Measurements from ENCODE around the gene MDC1. TPM values are rescaled to one million over a fixed set of nuclear protein-coding genes. Genes with fewer than 3 reads are reported as not detected.
A peak's percentile ranks its signal among the peaks of the same experiment; 100 is the strongest.

The MDC1 gene
- total RNA-seq, 1 experiment from 2014 or later, result 95.9 TPM

GRCh38 chr6:30725713-30726505, 8.8 kb upstream of the MDC1 start (continued):
- no peak for TF ChIP-seq STAT6 (CRISPR knock-in tag; conservative IDR thresholded peaks at IDR 0.05; ENCODE audit: low read depth)
- TF ChIP-seq, protein P1, sequence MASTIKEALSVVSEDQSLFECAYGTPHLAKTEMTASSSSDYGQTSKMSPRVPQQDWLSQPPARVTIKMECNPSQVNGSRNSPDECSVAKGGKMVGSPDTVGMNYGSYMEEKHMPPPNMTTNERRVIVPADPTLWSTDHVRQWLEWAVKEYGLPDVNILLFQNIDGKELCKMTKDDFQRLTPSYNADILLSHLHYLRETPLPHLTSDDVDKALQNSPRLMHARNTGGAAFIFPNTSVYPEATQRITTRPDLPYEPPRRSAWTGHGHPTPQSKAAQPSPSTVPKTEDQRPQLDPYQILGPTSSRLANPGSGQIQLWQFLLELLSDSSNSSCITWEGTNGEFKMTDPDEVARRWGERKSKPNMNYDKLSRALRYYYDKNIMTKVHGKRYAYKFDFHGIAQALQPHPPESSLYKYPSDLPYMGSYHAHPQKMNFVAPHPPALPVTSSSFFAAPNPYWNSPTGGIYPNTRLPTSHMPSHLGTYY (CRISPR knock-in tag; IDR thresholded peaks at IDR 0.05), result peak; percentile 95
- TF ChIP-seq EMX1 (CRISPR knock-in tag; IDR thresholded peaks at IDR 0.05), result peak; percentile 97
- TF ChIP-seq, protein P2, sequence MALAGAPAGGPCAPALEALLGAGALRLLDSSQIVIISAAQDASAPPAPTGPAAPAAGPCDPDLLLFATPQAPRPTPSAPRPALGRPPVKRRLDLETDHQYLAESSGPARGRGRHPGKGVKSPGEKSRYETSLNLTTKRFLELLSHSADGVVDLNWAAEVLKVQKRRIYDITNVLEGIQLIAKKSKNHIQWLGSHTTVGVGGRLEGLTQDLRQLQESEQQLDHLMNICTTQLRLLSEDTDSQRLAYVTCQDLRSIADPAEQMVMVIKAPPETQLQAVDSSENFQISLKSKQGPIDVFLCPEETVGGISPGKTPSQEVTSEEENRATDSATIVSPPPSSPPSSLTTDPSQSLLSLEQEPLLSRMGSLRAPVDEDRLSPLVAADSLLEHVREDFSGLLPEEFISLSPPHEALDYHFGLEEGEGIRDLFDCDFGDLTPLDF (CRISPR knock-in tag; IDR thresholded peaks at IDR 0.05), result no peak
- TF ChIP-seq NFATC4 (CRISPR knock-in tag; IDR thresholded peaks at IDR 0.05), result peak; percentile 94
- no peak for TF ChIP-seq ZNF396 (CRISPR knock-in tag; IDR thresholded peaks at IDR 0.05; ENCODE audit: borderline replicate concordance)
- TF ChIP-seq HMGXB4 (CRISPR knock-in tag; IDR thresholded peaks at IDR 0.05), result no peak
- TF ChIP-seq GRHL2 (CRISPR knock-in tag; IDR thresholded peaks at IDR 0.05; ENCODE audit: insufficient replicate concordance, severe bottlenecking), result no peak
- TF ChIP-seq, protein P3, sequence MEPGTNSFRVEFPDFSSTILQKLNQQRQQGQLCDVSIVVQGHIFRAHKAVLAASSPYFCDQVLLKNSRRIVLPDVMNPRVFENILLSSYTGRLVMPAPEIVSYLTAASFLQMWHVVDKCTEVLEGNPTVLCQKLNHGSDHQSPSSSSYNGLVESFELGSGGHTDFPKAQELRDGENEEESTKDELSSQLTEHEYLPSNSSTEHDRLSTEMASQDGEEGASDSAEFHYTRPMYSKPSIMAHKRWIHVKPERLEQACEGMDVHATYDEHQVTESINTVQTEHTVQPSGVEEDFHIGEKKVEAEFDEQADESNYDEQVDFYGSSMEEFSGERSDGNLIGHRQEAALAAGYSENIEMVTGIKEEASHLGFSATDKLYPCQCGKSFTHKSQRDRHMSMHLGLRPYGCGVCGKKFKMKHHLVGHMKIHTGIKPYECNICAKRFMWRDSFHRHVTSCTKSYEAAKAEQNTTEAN (CRISPR knock-in tag; IDR thresholded peaks at IDR 0.05), result 0 out of 2 replicates have a peak, but pooled peaks have one; percentile 32
- peak; percentile 28; the same call in 1 of the 2 replicates for TF ChIP-seq USF2 (CRISPR knock-in tag; IDR thresholded peaks at IDR 0.05)
- no peak for TF ChIP-seq NR1H2 (CRISPR knock-in tag; IDR thresholded peaks at IDR 0.05)
- no peak for TF ChIP-seq KAT7 (CRISPR knock-in tag; IDR thresholded peaks at IDR 0.05; ENCODE audit: borderline replicate concordance)
- 0 out of 2 replicates have a peak, but pooled peaks have one; percentile 64 for TF ChIP-seq JUN (CRISPR knock-in tag; IDR thresholded peaks at IDR 0.05)
- 0 out of 2 replicates have a peak, but pooled peaks have one; percentile 31 for TF ChIP-seq FOXK1 (CRISPR knock-in tag; IDR thresholded peaks at IDR 0.05)
- TF ChIP-seq TP53 (CRISPR knock-in tag; IDR thresholded peaks at IDR 0.05), result no peak
- no peak for TF ChIP-seq NR2C2 (CRISPR knock-in tag; IDR thresholded peaks at IDR 0.05)
- no peak for TF ChIP-seq HMGA2 (CRISPR knock-in tag; IDR thresholded peaks at IDR 0.05)
- no peak for TF ChIP-seq ZNF121 (CRISPR knock-in tag; IDR thresholded peaks at IDR 0.05)
- TF ChIP-seq ATF1 (CRISPR knock-in tag; IDR thresholded peaks at IDR 0.05), result no peak
- TF ChIP-seq OVOL2 (CRISPR knock-in tag; IDR thresholded peaks at IDR 0.05; ENCODE audit: borderline replicate concordance), result no peak
- peak; percentile 97 for TF ChIP-seq ZNF671 (CRISPR knock-in tag; IDR thresholded peaks at IDR 0.05)
- TF ChIP-seq, protein P4, sequence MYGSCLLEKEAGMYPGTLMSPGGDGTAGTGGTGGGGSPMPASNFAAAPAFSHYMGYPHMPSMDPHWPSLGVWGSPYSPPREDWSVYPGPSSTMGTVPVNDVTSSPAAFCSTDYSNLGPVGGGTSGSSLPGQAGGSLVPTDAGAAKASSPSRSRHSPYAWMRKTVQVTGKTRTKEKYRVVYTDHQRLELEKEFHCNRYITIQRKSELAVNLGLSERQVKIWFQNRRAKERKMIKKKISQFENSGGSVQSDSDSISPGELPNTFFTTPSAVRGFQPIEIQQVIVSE (CRISPR knock-in tag; IDR thresholded peaks at IDR 0.05; ENCODE audit: borderline replicate concordance), result peak; percentile 72; the same call in 1 of the 2 replicates
- peak; percentile 95; the same call in 1 of the 2 replicates for TF ChIP-seq ZNF416 (CRISPR knock-in tag; IDR thresholded peaks at IDR 0.05)
- TF ChIP-seq, protein P5, sequence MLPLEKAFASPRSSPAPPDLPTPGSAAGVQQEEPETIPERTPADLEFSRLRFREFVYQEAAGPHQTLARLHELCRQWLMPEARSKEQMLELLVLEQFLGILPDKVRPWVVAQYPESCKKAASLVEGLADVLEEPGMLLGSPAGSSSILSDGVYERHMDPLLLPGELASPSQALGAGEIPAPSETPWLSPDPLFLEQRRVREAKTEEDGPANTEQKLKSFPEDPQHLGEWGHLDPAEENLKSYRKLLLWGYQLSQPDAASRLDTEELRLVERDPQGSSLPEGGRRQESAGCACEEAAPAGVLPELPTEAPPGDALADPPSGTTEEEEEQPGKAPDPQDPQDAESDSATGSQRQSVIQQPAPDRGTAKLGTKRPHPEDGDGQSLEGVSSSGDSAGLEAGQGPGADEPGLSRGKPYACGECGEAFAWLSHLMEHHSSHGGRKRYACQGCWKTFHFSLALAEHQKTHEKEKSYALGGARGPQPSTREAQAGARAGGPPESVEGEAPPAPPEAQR (CRISPR knock-in tag; IDR thresholded peaks at IDR 0.05), result no peak
- no peak for TF ChIP-seq SMAD4 (CRISPR knock-in tag; IDR thresholded peaks at IDR 0.05)
- no peak for TF ChIP-seq ATF3 (CRISPR knock-in tag; conservative IDR thresholded peaks at IDR 0.05)
- no peak for TF ChIP-seq TEAD4 (CRISPR knock-in tag; IDR thresholded peaks at IDR 0.05)
- TF ChIP-seq RORB (CRISPR knock-in tag; IDR thresholded peaks at IDR 0.05), result peak; percentile 25; the same call in 1 of the 2 replicates
